SH-SY5Y (cell line): ENCODE data around the gene ENTREP1.

ENCODE experiments used
- GATA2 ChIP-seq: IDR thresholded peaks from 2 replicates; pipeline ENCODE4 v1.6.1; 2011; ENCODE audit warnings: mild to moderate bottlenecking, low read depth, low read length
- GATA3 ChIP-seq: IDR thresholded peaks from 2 replicates; pipeline ENCODE4 v1.6.1; 2011; ENCODE audit warnings: low read depth, mild to moderate bottlenecking, low read length, moderate library complexity

DNA sequence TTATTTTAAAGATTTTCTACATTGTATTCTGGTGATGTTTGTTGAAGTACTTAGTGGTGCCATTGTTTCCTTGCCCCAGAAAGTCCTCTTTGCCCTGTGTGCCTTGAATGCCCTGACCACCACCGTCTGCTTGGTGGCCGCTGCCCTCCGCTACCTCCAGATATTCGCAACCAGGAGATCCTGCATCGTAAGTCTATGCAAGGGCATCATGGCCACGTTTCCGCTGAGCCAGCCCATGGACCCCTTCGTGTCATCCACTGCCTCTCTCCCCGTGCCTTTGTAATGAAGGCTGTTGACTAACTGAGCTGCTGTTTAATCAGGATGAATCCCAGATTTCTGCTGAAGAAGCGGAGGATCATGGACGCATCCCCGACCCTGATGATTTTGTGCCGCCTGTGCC is 52.3 kb downstream of the ENTREP1 start:
- no peak for TF ChIP-seq GATA2
- TF ChIP-seq GATA3, result no peak
